ENCODE measurements around the gene ANG. TPM values are rescaled to one million over a fixed set of nuclear protein-coding genes. Genes with fewer than 3 reads are reported as not detected.

Gene ANG
- polyA plus RNA-seq, 3 donors: 9.8 to 55.7 (median 31.4) TPM

DNA sequence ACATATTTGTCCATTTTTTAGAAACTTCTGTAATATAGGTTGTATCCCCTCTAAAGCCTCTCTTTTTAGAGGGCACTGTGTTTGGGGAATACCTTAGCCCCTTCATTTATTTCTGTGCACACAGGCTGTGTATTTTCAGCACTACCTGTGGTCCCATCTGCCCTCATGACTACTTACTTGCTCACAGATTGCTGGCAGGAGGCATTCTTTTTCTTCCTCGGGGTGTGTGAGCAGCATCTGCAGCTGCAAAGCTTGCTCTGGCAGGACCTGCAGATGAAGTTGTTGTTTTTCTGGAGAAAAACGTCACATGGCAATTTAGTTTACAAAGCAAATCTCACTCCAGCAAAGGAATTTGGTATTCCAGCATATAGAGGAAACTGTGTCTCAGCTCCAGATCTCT, 24.3 kb downstream of the ANG start:
- Histone ChIP-seq H3K4me2 (replicated peaks; ENCODE audit: extremely low read depth, low read length, poor library complexity, severe bottlenecking) (no peak overlapping the region), H3K4me1 (ENCODE audit: control insufficient read depth in 1 of 2, insufficient read depth in 2 of 2, low read length in 2 of 2) (peaks cover 30% of the 10 kb centered on the region in 2 donors), H3K27me3 (ENCODE audit: control insufficient read depth in 2 of 2, insufficient read depth in 2 of 2, low read length in 2 of 2) (no peaks in the 10 kb centered on the region), H3K4me3 (replicated peaks in 1 of 3; ENCODE audit: low read depth in 2 of 3, low read length in 3 of 3) (no peak overlapping the region), H3K9ac (ENCODE audit: insufficient read depth, low read length, poor library complexity, severe bottlenecking) (no peak overlapping the region), H3K27ac (ENCODE audit: low read depth in 1 of 2, low read length in 2 of 2) (no peak overlapping the region), H3K79me2 (ENCODE audit: insufficient read depth, low read length) (no peaks in the 10 kb centered on the region), H3K36me3 (replicated peaks in 1 of 2; ENCODE audit: control insufficient read depth in 1 of 2, insufficient read depth in 2 of 2, low read length in 2 of 2) (no peaks in the 10 kb centered on the region), H4K20me1 (ENCODE audit: insufficient read depth, low read length) (no peaks in the 10 kb centered on the region), H3K9me3 (replicated peaks in 1 of 2; ENCODE audit: control insufficient read depth in 1 of 2, insufficient read depth in 1 of 2, low read length in 2 of 2) (no peaks in the 10 kb centered on the region), H2AFZ (ENCODE audit: insufficient read depth, low read depth, low read length, poor library complexity, severe bottlenecking) (no peak overlapping the region)
- WGBS (ENCODE audit: insufficient coverage): 100% methylated on average over 1 of the region's 2 CpGs
- Mint-ChIP-seq H3K27ac (no peak overlapping the region), H3K9me3 (peaks cover 0 to 3% (median 0%) of the 10 kb centered on the region in 7 donors), H3K4me1 (peaks cover 27% of the 10 kb centered on the region), H3K27me3 (ENCODE audit: low read depth in 3 of 3) (peaks cover 0 to 3% (median 0%) of the 10 kb centered on the region in 3 donors), H3K4me3 (no peak overlapping the region), H3K36me3 (peaks cover 0 to 4% of the 10 kb centered on the region in 2 donors)
- no peak for TF ChIP-seq CTCF (IDR thresholded peaks at IDR 0.05)
- no peak for DNase-seq
- intact Hi-C loops (cut with micrococcal nuclease): no loop called here

GRCh38 chr14:20714593-20715250, 26.2 kb downstream of the ANG start:
- peak overlapping the region; percentile 85 to 98 for H3K27ac ChIP-seq (ENCODE audit: low read depth in 1 of 2, low read length in 2 of 2)
- no peak overlapping the region for H2AFZ ChIP-seq (ENCODE audit: insufficient read depth, low read depth, low read length, poor library complexity, severe bottlenecking)
- Mint-ChIP-seq H3K9me3 (peaks cover 0 to 3% (median 0%) of the 10 kb centered on the region in 7 donors), H3K27me3 (ENCODE audit: low read depth in 3 of 3) (peaks cover 0 to 3% (median 1%) of the 10 kb centered on the region in 3 donors), H3K27ac (peak overlapping the region; percentile 99 to 100 (median 100)), H3K4me1 (peaks cover 27% of the 10 kb centered on the region), H3K36me3 (peaks cover 0 to 6% of the 10 kb centered on the region in 2 donors), H3K4me3 (peak overlapping the region; percentile 63 to 78)
- no peaks in the 10 kb centered on the region for H3K36me3 ChIP-seq (replicated peaks in 1 of 2; ENCODE audit: control insufficient read depth in 1 of 2, insufficient read depth in 2 of 2, low read length in 2 of 2)
- H3K9me3 ChIP-seq (replicated peaks in 1 of 2; ENCODE audit: control insufficient read depth in 1 of 2, insufficient read depth in 1 of 2, low read length in 2 of 2): no peaks in the 10 kb centered on the region
- peak overlapping the region; percentile 44 for H3K4me2 ChIP-seq (replicated peaks; ENCODE audit: extremely low read depth, low read length, poor library complexity, severe bottlenecking)
- intact Hi-C loops (cut with micrococcal nuclease): loop anchor here in 1 of 2 donors (5.0 kb wide), 1 partner anchor 78 kb away; no protein-coding TSS in a partner anchor
- peak; percentile 96 to 99 (median 97) for DNase-seq
- 3% methylated on average over 3 of the region's 4 CpGs for WGBS (ENCODE audit: insufficient coverage)
- peaks cover 30% of the 10 kb centered on the region in 2 donors for H3K4me1 ChIP-seq (ENCODE audit: control insufficient read depth in 1 of 2, insufficient read depth in 2 of 2, low read length in 2 of 2)
- H3K79me2 ChIP-seq (ENCODE audit: insufficient read depth, low read length): no peaks in the 10 kb centered on the region
- H3K4me3 ChIP-seq (replicated peaks in 1 of 3; ENCODE audit: low read depth in 2 of 3, low read length in 3 of 3): peak overlapping the region in 2 of 3 experiments; percentile 39 to 44
- no peaks in the 10 kb centered on the region for H4K20me1 ChIP-seq (ENCODE audit: insufficient read depth, low read length)
- H3K27me3 ChIP-seq (ENCODE audit: control insufficient read depth in 2 of 2, insufficient read depth in 2 of 2, low read length in 2 of 2): no peaks in the 10 kb centered on the region
- TF ChIP-seq CTCF (IDR thresholded peaks at IDR 0.05): no peak
- H3K9ac ChIP-seq (ENCODE audit: insufficient read depth, low read length, poor library complexity, severe bottlenecking): peak overlapping the region; percentile 79

Measured in CD14-positive monocyte (primary cell).